ENCODE results near the gene AGBL3.
"Not testable (repeated sequence)": the region's sequence is repeated elsewhere in the genome, so short reads cannot be mapped to it uniquely, and the experiment has no call there.

The AGBL3 gene

DNA sequence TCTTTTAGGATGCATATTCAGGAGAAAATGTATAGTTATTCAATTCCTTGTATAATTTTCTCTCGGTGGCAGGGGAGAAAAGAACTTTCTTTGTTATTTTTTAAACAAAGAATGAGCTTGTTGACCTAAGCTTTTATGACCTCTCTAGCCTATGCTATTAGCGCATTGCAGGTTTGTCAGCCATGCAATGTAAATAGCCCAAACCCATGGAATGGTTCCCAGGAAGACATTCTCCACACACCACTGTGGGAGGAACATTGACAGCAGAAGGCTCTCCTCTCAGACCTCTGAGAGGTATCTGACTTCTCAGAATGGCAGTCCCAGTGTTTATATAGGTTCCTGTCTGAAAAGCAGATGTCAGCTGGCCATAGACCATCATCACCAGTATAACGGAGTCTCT, 19.6 kb upstream of the AGBL3 start:
- no peak for DNase-seq

DNA sequence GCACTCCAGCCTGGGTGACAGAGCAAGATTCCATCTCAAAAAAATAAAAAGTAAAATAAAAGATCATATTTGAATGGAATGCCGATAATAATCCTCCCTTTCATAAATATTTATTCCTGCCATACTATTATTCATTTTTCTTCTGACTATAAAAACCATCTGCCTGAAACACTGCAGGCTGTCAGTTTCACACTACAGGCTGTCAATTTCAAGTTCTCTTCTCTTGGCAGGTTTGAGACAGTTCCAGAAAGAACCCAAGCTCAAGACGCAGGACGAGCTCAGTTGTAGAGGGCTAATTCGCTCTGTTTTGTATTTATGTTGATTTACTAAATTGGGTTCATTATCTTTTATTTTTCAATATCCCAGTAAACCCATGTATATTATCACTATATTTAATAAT, 18.2 kb upstream of the AGBL3 start:
- DNase-seq = no peak

DNA sequence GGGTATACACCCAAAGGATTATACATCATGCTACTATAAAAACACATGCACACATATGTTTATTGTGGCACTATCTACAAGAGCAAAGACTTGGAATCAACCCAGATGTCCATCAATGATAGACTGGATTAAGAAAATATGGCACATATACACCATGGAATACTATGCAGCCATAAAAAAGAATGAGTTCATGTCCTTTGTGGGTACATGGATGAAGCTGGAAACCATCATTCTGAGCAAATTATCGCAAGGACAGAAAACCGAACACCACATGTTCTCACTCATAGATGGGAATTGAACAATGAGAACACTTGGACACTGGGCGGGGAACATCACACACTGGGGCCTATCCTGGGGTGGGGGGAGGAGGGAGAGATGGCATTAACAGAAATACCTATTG, 4.7 kb upstream of the AGBL3 start:
- not testable (repeated sequence) for DNase-seq

- DNase-seq = no peak
Observed at GRCh38 chr7:134985894-134986362, 380 bp upstream of the AGBL3 start.

DNA sequence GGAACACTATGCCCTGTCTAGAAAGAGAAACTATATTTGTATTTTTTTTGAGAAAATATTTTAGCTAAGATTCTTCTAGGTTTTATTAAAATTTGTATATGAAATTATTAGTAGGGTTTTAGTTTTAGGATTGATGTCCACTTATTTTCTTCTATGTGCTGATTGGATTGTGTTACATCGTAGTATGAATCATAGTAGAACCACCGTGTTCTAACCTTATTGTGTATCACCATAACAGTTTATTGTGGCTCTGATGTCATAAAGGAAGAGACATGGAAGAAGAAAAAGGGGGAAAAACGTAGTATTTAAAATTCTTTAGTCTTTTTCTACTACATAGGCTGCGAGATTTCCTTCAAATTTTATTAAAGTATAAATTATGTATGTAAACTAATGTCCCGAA, 1.9 kb downstream of the AGBL3 start:
- no peak for DNase-seq

- DNase-seq = no peak
Observed at GRCh38 chr7:134991469-134992339, 5.4 kb downstream of the AGBL3 start.

- peak in 1 of 2 experiments; percentile 5 for DNase-seq
Observed at GRCh38 chr7:134992626-134993179, 6.4 kb downstream of the AGBL3 start.

- DNase-seq = no peak
Observed at GRCh38 chr7:134993877-134994456, 7.7 kb downstream of the AGBL3 start.

- DNase-seq = no peak
Observed at GRCh38 chr7:134995239-134996096, 9.2 kb downstream of the AGBL3 start.

DNA sequence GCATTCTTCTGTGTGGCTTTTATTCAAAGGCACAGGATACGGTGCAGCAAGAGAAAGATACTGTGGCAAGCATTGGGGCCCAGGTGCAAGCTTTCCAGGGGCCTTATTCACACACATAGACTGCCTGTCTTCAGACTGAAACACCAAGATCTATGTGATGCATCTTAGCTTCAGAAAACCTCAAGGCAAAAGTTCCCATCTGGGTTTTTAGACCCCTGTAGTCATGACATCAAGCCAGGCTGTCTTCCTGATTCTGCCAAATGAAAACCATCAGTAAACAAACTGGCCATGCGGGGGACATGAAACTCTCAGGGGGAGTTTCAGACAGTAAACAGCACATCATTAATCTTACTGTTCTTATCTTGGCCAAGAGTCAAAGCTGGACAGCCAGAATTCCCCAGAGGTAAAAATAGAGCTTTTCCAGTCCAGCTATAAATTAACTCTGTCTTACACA, 9.8 kb downstream of the AGBL3 start:
- no peak for DNase-seq

DNA sequence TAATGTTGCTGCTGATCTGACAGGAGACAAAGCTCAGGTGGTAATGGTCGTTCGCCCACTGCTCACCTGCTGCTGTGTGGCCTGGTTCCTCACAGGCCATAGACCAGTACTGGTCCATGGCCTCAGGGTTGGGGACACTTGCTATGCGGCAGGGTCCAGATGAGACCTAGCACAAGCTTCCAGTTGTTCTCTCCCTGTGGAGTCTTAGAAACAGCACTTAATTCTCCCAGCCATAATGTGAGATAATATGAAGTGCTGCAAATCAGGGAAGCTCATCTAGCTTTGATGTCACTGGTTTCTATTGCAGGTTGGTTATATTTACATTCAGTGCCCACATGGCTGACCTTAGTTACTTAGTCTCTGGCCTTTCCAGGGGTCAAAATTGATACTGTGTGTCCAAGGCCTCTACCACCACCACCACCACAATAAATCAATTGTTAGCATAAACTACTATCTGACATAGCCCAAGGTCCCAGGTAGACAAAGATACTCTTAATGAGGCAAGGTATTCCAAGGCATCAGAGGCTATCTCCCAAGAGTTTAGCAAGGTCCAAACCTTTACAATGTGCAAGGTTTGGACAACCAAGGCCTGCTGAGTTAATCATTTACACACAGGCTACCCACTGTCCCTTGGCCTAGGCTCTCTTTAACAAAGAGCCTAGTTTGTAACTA, 11.0 kb downstream of the AGBL3 start:
- no peak for DNase-seq

DNA sequence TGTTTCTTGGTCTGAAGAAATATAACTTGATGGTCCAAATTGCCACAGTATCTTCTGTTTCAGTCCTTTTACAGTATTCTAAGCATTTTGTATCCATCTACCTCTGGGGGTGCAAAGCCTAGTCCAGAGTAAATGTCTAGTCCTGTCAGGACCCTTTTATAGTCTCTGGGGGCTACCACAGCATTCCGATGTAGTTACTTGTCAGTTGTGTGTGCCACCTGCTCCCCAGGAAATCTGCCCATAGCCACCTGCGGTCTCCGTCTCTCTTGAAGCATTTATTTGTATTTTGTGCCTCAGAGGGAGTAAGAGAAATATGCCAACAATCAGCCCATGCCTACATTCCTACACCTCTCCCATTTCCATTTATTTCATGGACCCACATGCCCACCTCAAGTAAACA, 12.8 kb downstream of the AGBL3 start:
- DNase-seq = no peak

DNA sequence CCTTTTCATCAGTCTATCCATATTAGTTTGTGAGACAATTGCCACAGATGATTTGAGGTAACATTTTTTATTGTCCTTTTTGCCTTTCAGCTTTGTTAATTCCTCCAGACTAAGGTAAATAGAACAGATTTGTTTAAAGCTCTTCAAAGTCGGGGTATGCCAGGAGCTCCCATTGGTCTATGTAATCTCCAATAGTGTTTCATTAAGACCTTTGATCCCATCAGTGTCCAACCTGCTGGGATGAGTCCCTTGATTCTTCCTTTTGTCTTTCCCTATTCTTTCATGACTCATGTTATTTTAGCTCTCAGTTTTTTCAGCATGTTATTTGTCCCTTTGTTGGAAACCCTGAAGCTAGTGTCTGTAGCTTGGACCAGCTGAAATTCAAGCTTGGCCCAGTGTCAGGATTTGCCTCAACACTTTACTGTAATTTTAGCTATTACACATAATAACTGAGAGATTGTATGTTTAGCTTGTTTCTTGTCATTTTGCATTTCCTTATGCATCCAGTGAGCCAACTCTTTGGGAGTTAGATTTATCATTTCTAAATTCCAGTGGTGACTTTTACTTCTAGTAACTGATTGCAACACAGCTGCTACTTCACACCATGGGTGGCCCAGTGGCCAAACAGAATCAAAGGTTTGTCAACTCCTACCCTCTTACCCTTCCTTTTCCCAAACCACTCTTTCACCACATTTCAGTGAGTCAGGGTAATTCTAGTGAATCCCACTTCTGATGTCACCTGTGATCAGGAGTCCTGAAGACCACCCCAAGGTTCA, 15.3 kb downstream of the AGBL3 start:
- no peak for DNase-seq

DNA sequence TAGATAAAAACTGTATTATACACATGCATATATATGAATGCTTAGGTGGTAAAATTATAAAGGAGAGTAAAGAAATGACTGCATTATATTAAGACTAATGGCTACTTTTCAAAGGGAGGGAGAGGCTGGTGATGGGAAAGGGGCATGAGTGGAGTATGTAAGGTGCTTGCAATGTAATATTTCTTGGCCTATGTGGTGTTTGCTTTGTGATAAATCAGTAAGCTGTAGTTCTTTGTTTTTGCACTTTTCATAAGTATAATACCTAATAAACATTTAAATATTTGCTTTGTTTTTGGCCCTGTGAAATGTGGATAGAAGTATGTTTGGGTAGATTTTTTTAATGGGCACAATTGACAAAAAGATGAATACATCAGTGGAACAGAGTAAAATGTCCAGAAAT, 25.9 kb downstream of the AGBL3 start:
- no peak for DNase-seq

DNA sequence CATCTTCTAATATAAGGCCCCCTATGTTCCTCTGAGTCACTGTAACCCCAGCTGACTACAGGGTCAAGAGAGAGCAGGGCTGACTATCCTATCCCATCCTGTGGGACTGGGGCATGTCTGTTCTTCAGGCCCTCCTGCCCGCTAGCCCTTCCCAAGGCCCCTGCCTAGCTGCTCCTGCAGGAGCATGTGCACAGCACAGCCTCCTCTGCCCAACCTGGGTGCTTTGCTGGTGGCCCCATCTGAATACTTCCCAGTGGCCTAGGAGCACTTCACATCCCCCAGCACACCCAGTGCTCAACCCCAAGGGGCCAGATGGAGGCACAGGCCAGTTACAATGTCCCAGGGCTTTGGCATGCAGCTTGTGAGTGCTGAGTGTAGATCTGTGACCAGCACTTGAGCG, 37.3 kb downstream of the AGBL3 start:
- no peak for DNase-seq

- DNase-seq = no peak
Observed at GRCh38 chr7:135035252-135035651, 48.9 kb downstream of the AGBL3 start.

GRCh38 chr7:135067017-135067416, 80.7 kb downstream of the AGBL3 start:
- not testable (repeated sequence) for DNase-seq

- DNase-seq = no peak
Observed at GRCh38 chr7:135074096-135074495, 87.8 kb downstream of the AGBL3 start.

DNA sequence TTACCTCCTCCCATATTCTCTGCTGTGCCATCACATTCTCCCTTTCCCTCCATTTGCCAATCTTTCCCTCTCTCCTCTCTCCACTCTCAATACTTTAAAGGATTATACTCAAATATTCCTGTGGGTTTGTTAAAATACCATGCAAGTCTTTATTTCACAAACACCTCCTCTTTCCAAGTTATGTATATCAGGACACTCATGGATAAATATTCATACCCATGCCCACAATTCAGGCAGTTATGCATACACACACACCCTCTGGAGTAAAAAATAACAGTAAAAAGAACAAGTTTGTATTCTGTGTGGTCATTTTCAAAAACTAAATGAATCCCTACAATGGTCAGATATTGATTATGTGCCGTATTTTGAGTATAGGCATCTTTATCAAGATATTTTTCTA, 88.2 kb downstream of the AGBL3 start:
- DNase-seq = no peak

DNA sequence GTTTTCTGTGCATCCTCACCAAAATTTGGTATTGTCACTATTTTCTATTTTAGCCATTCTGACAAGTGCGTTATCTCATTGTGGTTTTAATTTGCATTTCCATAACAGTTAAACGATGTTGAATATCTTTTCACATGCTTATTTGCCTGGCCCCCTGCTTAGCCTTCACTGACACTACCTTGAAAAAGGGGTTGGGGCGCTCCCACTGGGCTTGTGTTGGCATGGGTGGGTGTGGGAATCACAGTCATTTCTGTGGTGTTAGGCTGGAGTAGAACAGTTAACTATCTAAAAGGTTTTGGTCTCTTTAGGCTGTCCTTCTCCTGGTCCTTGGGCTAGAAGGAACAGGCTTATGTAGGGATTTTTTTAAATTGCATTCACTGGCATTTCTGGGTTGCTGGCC, 89.4 kb downstream of the AGBL3 start:
- no peak for DNase-seq

GRCh38 chr7:135076882-135077281, 90.6 kb downstream of the AGBL3 start:
- no peak for DNase-seq

GRCh38 chr7:135077642-135078041, 91.3 kb downstream of the AGBL3 start:
- no peak for DNase-seq
